Measurements from ENCODE around the gene MBD3L3.
A peak's percentile ranks its signal among the peaks of the same experiment; 100 is the strongest.

The MBD3L3 gene

GRCh38 chr19:7072541-7072940 is 14.1 kb upstream of the MBD3L3 start:
- no peak for TF ChIP-seq EZH2 (IDR thresholded peaks at IDR 0.05; ENCODE audit: borderline replicate concordance, low read depth, low read length, severe bottlenecking)
- TF ChIP-seq, protein P1, sequence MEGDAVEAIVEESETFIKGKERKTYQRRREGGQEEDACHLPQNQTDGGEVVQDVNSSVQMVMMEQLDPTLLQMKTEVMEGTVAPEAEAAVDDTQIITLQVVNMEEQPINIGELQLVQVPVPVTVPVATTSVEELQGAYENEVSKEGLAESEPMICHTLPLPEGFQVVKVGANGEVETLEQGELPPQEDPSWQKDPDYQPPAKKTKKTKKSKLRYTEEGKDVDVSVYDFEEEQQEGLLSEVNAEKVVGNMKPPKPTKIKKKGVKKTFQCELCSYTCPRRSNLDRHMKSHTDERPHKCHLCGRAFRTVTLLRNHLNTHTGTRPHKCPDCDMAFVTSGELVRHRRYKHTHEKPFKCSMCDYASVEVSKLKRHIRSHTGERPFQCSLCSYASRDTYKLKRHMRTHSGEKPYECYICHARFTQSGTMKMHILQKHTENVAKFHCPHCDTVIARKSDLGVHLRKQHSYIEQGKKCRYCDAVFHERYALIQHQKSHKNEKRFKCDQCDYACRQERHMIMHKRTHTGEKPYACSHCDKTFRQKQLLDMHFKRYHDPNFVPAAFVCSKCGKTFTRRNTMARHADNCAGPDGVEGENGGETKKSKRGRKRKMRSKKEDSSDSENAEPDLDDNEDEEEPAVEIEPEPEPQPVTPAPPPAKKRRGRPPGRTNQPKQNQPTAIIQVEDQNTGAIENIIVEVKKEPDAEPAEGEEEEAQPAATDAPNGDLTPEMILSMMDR (IDR thresholded peaks at IDR 0.05; ENCODE audit: borderline replicate concordance, extremely low read depth, low read length, poor library complexity, severe bottlenecking) = no peak
- no peak overlapping the region for H3K4me3 ChIP-seq (ENCODE audit: low read depth in 1 of 2, low read length in 2 of 2)
- no peaks in the 10 kb centered on the region for H3K27me3 ChIP-seq (ENCODE audit: insufficient read depth, low read length, poor library complexity)
- ATAC-seq (ENCODE audit: insufficient read depth, low read depth) = no peak
- peaks cover 21% of the 10 kb centered on the region for H3K4me1 ChIP-seq (ENCODE audit: insufficient read depth, low read length)
- H3K9ac ChIP-seq (ENCODE audit: low read depth, low read length) = no peak overlapping the region
- H3K79me2 ChIP-seq (ENCODE audit: insufficient read depth, low read length) = peaks cover 25% of the 10 kb centered on the region
- H3K36me3 ChIP-seq (ENCODE audit: insufficient read depth, low read length) = peaks cover 64% of the 10 kb centered on the region
- no peak overlapping the region for H3K27ac ChIP-seq (ENCODE audit: low read length)
- no peak for DNase-seq
- H3K9me3 ChIP-seq (ENCODE audit: insufficient read depth, low read length, severe bottlenecking) = peaks cover 18% of the 10 kb centered on the region
- no peak overlapping the region for H3K4me2 ChIP-seq (ENCODE audit: insufficient read depth, low read length)
- 0 out of 2 replicates have a peak, but pooled peaks cover 3% of the 10 kb centered on the region for H4K20me1 ChIP-seq (ENCODE audit: insufficient read depth, low read length)
- no peak overlapping the region for H2AFZ ChIP-seq (ENCODE audit: low read depth, low read length)

DNA sequence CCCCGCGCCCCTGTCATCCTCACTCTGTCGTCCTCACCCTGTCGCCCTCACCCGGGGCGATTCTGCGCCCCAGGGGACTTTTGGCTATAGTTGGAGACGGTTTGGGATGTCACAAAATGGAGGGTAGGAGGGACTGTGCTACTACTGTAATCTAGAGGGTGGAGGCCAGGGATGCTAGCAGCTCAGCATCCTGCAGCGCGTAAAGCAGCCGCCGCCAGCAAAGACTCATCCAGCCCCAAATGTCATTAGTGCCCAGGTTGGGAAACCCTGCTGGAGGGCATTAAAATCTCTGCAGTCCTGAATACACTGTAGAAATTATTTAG is 11.4 kb upstream of the MBD3L3 start:
- Histone ChIP-seq H2AFZ (ENCODE audit: low read depth, low read length) (peak overlapping the region; percentile 95), H3K79me2 (ENCODE audit: insufficient read depth, low read length) (peaks cover 25% of the 10 kb centered on the region), H3K9me3 (ENCODE audit: insufficient read depth, low read length, severe bottlenecking) (no peaks in the 10 kb centered on the region), H4K20me1 (ENCODE audit: insufficient read depth, low read length) (0 out of 2 replicates have a peak, but pooled peaks cover 3% of the 10 kb centered on the region), H3K27me3 (ENCODE audit: insufficient read depth, low read length, poor library complexity) (no peaks in the 10 kb centered on the region), H3K36me3 (ENCODE audit: insufficient read depth, low read length) (peaks cover 38% of the 10 kb centered on the region), H3K4me2 (ENCODE audit: insufficient read depth, low read length) (peak overlapping the region; percentile 87), H3K27ac (ENCODE audit: low read length) (peak overlapping the region; percentile 94), H3K4me1 (ENCODE audit: insufficient read depth, low read length) (peaks cover 21% of the 10 kb centered on the region), H3K9ac (ENCODE audit: low read depth, low read length) (peak overlapping the region; percentile 82), H3K4me3 (ENCODE audit: low read depth in 1 of 2, low read length in 2 of 2) (peak overlapping the region; percentile 64 to 70)
- ATAC-seq (ENCODE audit: insufficient read depth, low read depth) (peak; percentile 17), DNase-seq (no peak)
- TF ChIP-seq EZH2 (IDR thresholded peaks at IDR 0.05; ENCODE audit: borderline replicate concordance, low read depth, low read length, severe bottlenecking) = no peak
- TF ChIP-seq, protein P1 (IDR thresholded peaks at IDR 0.05; ENCODE audit: borderline replicate concordance, extremely low read depth, low read length, poor library complexity, severe bottlenecking) = no peak

- H3K4me1 ChIP-seq (ENCODE audit: insufficient read depth, low read length) = peaks cover 21% of the 10 kb centered on the region
- peak; percentile 93 for ATAC-seq (ENCODE audit: insufficient read depth, low read depth)
Observed at GRCh38 chr19:7069042-7069903, 10.8 kb upstream of the MBD3L3 start, which contains the start of gene ZNF557. ZNF557 (plus strand) TSS chr19:7069703; CDS start chr19:7075075, 5,372 bp downstream.

More at GRCh38 chr19:7069042-7069903, 10.8 kb upstream of the MBD3L3 start, which contains the start of gene ZNF557:
- Histone ChIP-seq H3K9ac (ENCODE audit: low read depth, low read length) (peak within 1 kb of the TSS; percentile 82), H3K27me3 (ENCODE audit: insufficient read depth, low read length, poor library complexity) (no peaks in the 10 kb centered on the region), H3K4me3 (ENCODE audit: low read depth in 1 of 2, low read length in 2 of 2) (peak within 1 kb of the TSS; percentile 64 to 70), H3K27ac (ENCODE audit: low read length) (peak within 1 kb of the TSS; percentile 94), H3K9me3 (ENCODE audit: insufficient read depth, low read length, severe bottlenecking) (no peaks in the 10 kb centered on the region), H2AFZ (ENCODE audit: low read depth, low read length) (peak within 1 kb of the TSS; percentile 95), H3K4me2 (ENCODE audit: insufficient read depth, low read length) (peak within 1 kb of the TSS; percentile 87), H3K79me2 (ENCODE audit: insufficient read depth, low read length) (peaks cover 25% of the 10 kb centered on the region), H4K20me1 (ENCODE audit: insufficient read depth, low read length) (0 out of 2 replicates have a peak, but pooled peaks cover 3% of the 10 kb centered on the region), H3K36me3 (ENCODE audit: insufficient read depth, low read length) (peaks cover 32% of the 10 kb centered on the region)
- TF ChIP-seq EZH2 (IDR thresholded peaks at IDR 0.05; ENCODE audit: borderline replicate concordance, low read depth, low read length, severe bottlenecking) = no peak
- TF ChIP-seq, protein P1 (IDR thresholded peaks at IDR 0.05; ENCODE audit: borderline replicate concordance, extremely low read depth, low read length, poor library complexity, severe bottlenecking) = no peak
- peak; percentile 98 for DNase-seq
